A549 (cell line): ENCODE results near the gene TRIM56. TPM values are rescaled to one million over a fixed set of nuclear protein-coding genes. Genes with fewer than 3 reads are reported as not detected.
A peak's percentile ranks its signal among the peaks of the same experiment; 100 is the strongest.

Experiments used
- ATAC-seq, 2 experiments: fragments of 200-7000 bp in 1 of 2; fragments of >200 bp in 1 of 2; cut with Nextera tagmentation in 1 of 2; cut with Tn5 transposase in 1 of 2; 3 replicates each; pipeline versions ENCODE4 v1.8.0 to v1.9.1; 2018 to 2020; ENCODE audit warnings: mild to moderate bottlenecking in 1 of 2, moderate library complexity in 1 of 2
- CTCF ChIA-PET: fragments of 300-600 bp; sonication (Branson Sonifier 250); formaldehyde crosslinking; extraction: SDS; loops from one replicate; lab custom pipeline; 2021; ENCODE audit warnings: antibody characterized with exemption, inconsistent platforms; lab: Yijun Ruan, JAX
- POLR2A ChIA-PET: fragments of 350-600 bp; formaldehyde crosslinking; extraction: SDS; loops from one replicate; lab custom pipeline; 2021; ENCODE audit warnings: antibody characterized with exemption, inconsistent platforms; lab: Yijun Ruan, JAX
- DNase-seq, 2 experiments: peaks; one replicate each; pipeline versions ENCODE4 v3.0.0 to v3.0.0-alpha.2; 2011 to 2016; ENCODE audit warnings: low read depth in 1 of 2, low spot score in 1 of 2
- FAIRE-seq: peaks from 2 replicates; lab custom pipeline; 2011; peaks lifted over from hg19 to GRCh38; lab: Jason Lieb, UNC
- H3K27ac ChIP-seq, 2 experiments: fragments of >200 bp; sonication (Bioruptor Twin); formaldehyde crosslinking; 3 replicates each; pipeline ENCODE4 v1.5.1; 2016 to 2017
- H3K4me1 ChIP-seq: fragments of >200 bp; sonication (Bioruptor Twin); formaldehyde crosslinking; 3 replicates; pipeline ENCODE4 v1.6.1; 2016
- H3K4me2 ChIP-seq: fragments of >200 bp; sonication (Bioruptor Twin); formaldehyde crosslinking; 3 replicates; pipeline ENCODE4 v1.6.1; 2016
- H3K4me3 ChIP-seq: fragments of >200 bp; sonication (Bioruptor Twin); formaldehyde crosslinking; 3 replicates; pipeline ENCODE4 v1.5.1; 2016
- H3K9me3 ChIP-seq: fragments of >200 bp; sonication (Bioruptor Twin); formaldehyde crosslinking; 3 replicates; pipeline ENCODE4 v1.6.1; 2016
- CEBPB ChIP-seq, 2 experiments: fragments of >200 bp in 1 of 2; sonication (Bioruptor Twin) in 1 of 2; formaldehyde crosslinking in 1 of 2; IDR thresholded peaks; 2 replicates each; pipeline ENCODE4 v1.6.1; 2012 to 2016
- CHD4 ChIP-seq: fragments of 200-600 bp; sonication (generic); IDR thresholded peaks from 2 replicates; pipeline ENCODE4 v1.6.1; 2016; ENCODE audit warnings: antibody characterized with exemption, mild to moderate bottlenecking, borderline replicate concordance
- EHF ChIP-seq: fragments of 250-450 bp; sonication (Bioruptor Pico); IDR thresholded peaks from 2 replicates; pipeline ENCODE4 v1.5.0; 2020; ENCODE audit warnings: mild to moderate bottlenecking
- EP300 ChIP-seq, 2 experiments: fragments of >200 bp; sonication (Bioruptor Twin); formaldehyde crosslinking; IDR thresholded peaks; 2 replicates in 1 of 2; 3 replicates in 1 of 2; pipeline ENCODE4 v1.6.1; 2016 to 2017
- ESRRA ChIP-seq: fragments of 150-350 bp; IDR thresholded peaks from 2 replicates; pipeline ENCODE4 v1.6.1; 2014; ENCODE audit warnings: mild to moderate bottlenecking, low read length, borderline replicate concordance
- FOSB ChIP-seq: fragments of 250-450 bp; sonication (Bioruptor Pico); IDR thresholded peaks from 2 replicates; pipeline ENCODE4 v1.5.0; 2020; ENCODE audit warnings: mild to moderate bottlenecking, moderate library complexity
- FOSL2 ChIP-seq, 2 experiments: fragments of 450-650 bp in 1 of 2; fragments of >200 bp in 1 of 2; sonication (Bioruptor Twin) in 1 of 2; formaldehyde crosslinking; IDR thresholded peaks; 2 replicates each; pipeline versions ENCODE4 v1.5.0 to v1.6.1; 2016 to 2020; ENCODE audit warnings: mild to moderate bottlenecking in 1 of 2, moderate library complexity in 1 of 2
- GATA3 ChIP-seq: IDR thresholded peaks from 2 replicates; pipeline ENCODE4 v1.6.1; 2012; ENCODE audit warnings: borderline replicate concordance
- HDAC2 ChIP-seq: fragments of 200-600 bp; sonication (generic); IDR thresholded peaks from 2 replicates; pipeline ENCODE4 v1.6.1; 2016
- HEYL ChIP-seq: fragments of 250-450 bp; sonication (Bioruptor Pico); IDR thresholded peaks from 2 replicates; pipeline ENCODE4 v1.8.0; 2021; ENCODE audit warnings: mild to moderate bottlenecking, moderate library complexity
- HOXA7 ChIP-seq: fragments of 250-450 bp; sonication (Bioruptor Pico); IDR thresholded peaks from 2 replicates; pipeline ENCODE4 v1.5.0; 2020; ENCODE audit warnings: mild to moderate bottlenecking, moderate library complexity
- HOXB5 ChIP-seq: fragments of 250-450 bp; sonication (Bioruptor Pico); IDR thresholded peaks from 2 replicates; pipeline ENCODE4 v1.5.0; 2020; ENCODE audit warnings: mild to moderate bottlenecking, moderate library complexity
- KDM1A ChIP-seq: fragments of 200-600 bp; sonication (generic); IDR thresholded peaks from 2 replicates; pipeline ENCODE4 v1.6.1; 2016; ENCODE audit warnings: low read depth, mild to moderate bottlenecking
- KDM5A ChIP-seq: fragments of 200-600 bp; sonication (generic); IDR thresholded peaks from 2 replicates; pipeline ENCODE4 v1.6.1; 2016; ENCODE audit warnings: antibody characterized with exemption, mild to moderate bottlenecking
- MAFK ChIP-seq: fragments of 450-650 bp; IDR thresholded peaks from 2 replicates; pipeline ENCODE4 v1.6.1; 2014; ENCODE audit not compliant: partially characterized antibody
- POLR2AphosphoS2 ChIP-seq: conservative IDR thresholded peaks from 2 replicates; pipeline ENCODE4 v1.6.1; 2012; ENCODE audit warnings: low read length, improper control_type of control experiment, inconsistent platforms
- RARB ChIP-seq: fragments of 250-450 bp; sonication (Bioruptor Pico); IDR thresholded peaks from 2 replicates; pipeline ENCODE4 v1.8.0; 2021; ENCODE audit warnings: mild to moderate bottlenecking, moderate library complexity
- RCOR1 ChIP-seq: fragments of 150-350 bp; IDR thresholded peaks from 2 replicates; pipeline ENCODE4 v1.6.1; 2014; ENCODE audit warnings: antibody characterized with exemption, low read length, low read depth
- RFX5 ChIP-seq: fragments of 450-650 bp; IDR thresholded peaks from 2 replicates; pipeline ENCODE4 v1.7.1; 2014; ENCODE audit warnings: antibody characterized with exemption, mild to moderate bottlenecking, moderate library complexity
- SMC3 ChIP-seq: fragments of >200 bp; sonication (Bioruptor Twin); formaldehyde crosslinking; IDR thresholded peaks from 3 replicates; pipeline ENCODE4 v1.6.1; 2018; ENCODE audit warnings: inconsistent platforms
- SREBF2 ChIP-seq: fragments of 450-650 bp; IDR thresholded peaks from 2 replicates; pipeline ENCODE4 v1.6.1; 2014; ENCODE audit warnings: mild to moderate bottlenecking, moderate library complexity
- ZFP36 ChIP-seq: fragments of 450-650 bp; IDR thresholded peaks from 2 replicates; pipeline ENCODE4 v1.6.1; 2014; ENCODE audit warnings: borderline replicate concordance; ENCODE audit not compliant: partially characterized antibody
- WGBS: methylation state at CpG from one replicate; pipeline ENCODE4 v1.1.6; 2017; ENCODE audit errors: missing lambda C conversion rate; 5-methylcytosine and 5-hydroxymethylcytosine counted together
- polyA plus RNA-seq, 4 experiments: library from polyadenylated mRNA; depleted of rRNA in 3 of 4; stranded (reverse); fragments of >200 nt; fragmentation: RNase III in 1 of 4; extraction: RNeasy Plus Mini Kit Qiagen cat#74134 plus additional on column Dnase treatment in 1 of 4; gene quantifications; 2 replicates in 3 of 4; 3 replicates in 1 of 4; pipeline ENCODE4 v1.2.3, GENCODE V29; 2011 to 2017
- TF ChIP-seq, protein P1 (sequence below): fragments of 200-600 bp; sonication (generic); IDR thresholded peaks from 2 replicates; pipeline ENCODE4 v1.6.1; 2016; ENCODE audit warnings: antibody characterized with exemption, mild to moderate bottlenecking, moderate library complexity
- TF ChIP-seq, protein P2 (sequence below): fragments of >200 bp; sonication (Bioruptor Twin); formaldehyde crosslinking; IDR thresholded peaks from 3 replicates; pipeline ENCODE4 v1.6.1; 2016
- TF ChIP-seq, protein P3 (sequence below): fragments of >200 bp; sonication (Bioruptor Twin); formaldehyde crosslinking; IDR thresholded peaks from 2 replicates; pipeline ENCODE4 v1.6.1; 2016
- TF ChIP-seq, protein P4 (sequence below): fragments of >200 bp; sonication (Bioruptor Twin); formaldehyde crosslinking; IDR thresholded peaks from 3 replicates; pipeline ENCODE4 v1.5.1; 2016
- TF ChIP-seq, protein P5 (sequence below): IDR thresholded peaks from 2 replicates; pipeline ENCODE4 v1.6.1; 2012; ENCODE audit warnings: low read depth, borderline replicate concordance
- TF ChIP-seq, protein P6 (sequence below): fragments of 250-450 bp; sonication (Bioruptor Pico); IDR thresholded peaks from 2 replicates; pipeline ENCODE4 v1.5.0; 2021; ENCODE audit warnings: mild to moderate bottlenecking, moderate library complexity, borderline replicate concordance

The TRIM56 gene
- polyA plus RNA-seq, 2 of the 4 experiments (the other 2 are of a cell fraction), result 3.9 to 16.5 TPM

DNA sequence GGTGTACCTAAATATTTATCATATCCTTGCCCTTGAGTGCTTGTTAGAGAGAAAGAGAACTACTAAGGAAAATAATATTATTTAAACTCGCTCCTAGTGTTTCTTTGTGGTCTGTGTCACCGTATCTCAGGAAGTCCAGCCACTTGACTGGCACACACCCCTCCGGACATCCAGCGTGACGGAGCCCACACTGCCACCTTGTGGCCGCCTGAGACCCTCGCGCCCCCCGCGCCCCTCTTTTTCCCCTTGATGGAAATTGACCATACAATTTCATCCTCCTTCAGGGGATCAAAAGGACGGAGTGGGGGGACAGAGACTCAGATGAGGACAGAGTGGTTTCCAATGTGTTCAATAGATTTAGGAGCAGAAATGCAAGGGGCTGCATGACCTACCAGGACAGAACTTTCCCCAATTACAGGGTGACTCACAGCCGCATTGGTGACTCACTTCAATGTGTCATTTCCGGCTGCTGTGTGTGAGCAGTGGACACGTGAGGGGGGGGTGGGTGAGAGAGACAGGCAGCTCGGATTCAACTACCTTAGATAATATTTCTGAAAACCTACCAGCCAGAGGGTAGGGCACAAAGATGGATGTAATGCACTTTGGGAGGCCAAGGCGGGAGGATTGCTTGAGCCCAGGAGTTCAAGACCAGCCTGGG lies 53.1 kb downstream of the TRIM56 start (continued):
- TF ChIP-seq CEBPB (IDR thresholded peaks at IDR 0.05) (peak in 1 of 2 experiments; percentile 27; a peak in 1 of 4 replicates), ESRRA (no peak), RFX5 (no peak), EP300 (IDR thresholded peaks at IDR 0.05) (peak; percentile 28 to 65; a peak in 3 of 5 replicates), GATA3 (peak; percentile 84; the same call in 1 of the 2 replicates), SMC3 (peak; percentile 95), FOSL2 (IDR thresholded peaks at IDR 0.05) (peak; percentile 99), FOSL2 (CRISPR knock-in tag; IDR thresholded peaks at IDR 0.05) (peak; percentile 100), POLR2AphosphoS2 (no peak; the same call in 1 of the 2 replicates), FOSB (CRISPR knock-in tag) (peak; percentile 93), CHD4 (no peak), RCOR1 (no peak), KDM1A (no peak), MAFK (no peak), HDAC2 (no peak)
- TF ChIP-seq, protein P1, sequence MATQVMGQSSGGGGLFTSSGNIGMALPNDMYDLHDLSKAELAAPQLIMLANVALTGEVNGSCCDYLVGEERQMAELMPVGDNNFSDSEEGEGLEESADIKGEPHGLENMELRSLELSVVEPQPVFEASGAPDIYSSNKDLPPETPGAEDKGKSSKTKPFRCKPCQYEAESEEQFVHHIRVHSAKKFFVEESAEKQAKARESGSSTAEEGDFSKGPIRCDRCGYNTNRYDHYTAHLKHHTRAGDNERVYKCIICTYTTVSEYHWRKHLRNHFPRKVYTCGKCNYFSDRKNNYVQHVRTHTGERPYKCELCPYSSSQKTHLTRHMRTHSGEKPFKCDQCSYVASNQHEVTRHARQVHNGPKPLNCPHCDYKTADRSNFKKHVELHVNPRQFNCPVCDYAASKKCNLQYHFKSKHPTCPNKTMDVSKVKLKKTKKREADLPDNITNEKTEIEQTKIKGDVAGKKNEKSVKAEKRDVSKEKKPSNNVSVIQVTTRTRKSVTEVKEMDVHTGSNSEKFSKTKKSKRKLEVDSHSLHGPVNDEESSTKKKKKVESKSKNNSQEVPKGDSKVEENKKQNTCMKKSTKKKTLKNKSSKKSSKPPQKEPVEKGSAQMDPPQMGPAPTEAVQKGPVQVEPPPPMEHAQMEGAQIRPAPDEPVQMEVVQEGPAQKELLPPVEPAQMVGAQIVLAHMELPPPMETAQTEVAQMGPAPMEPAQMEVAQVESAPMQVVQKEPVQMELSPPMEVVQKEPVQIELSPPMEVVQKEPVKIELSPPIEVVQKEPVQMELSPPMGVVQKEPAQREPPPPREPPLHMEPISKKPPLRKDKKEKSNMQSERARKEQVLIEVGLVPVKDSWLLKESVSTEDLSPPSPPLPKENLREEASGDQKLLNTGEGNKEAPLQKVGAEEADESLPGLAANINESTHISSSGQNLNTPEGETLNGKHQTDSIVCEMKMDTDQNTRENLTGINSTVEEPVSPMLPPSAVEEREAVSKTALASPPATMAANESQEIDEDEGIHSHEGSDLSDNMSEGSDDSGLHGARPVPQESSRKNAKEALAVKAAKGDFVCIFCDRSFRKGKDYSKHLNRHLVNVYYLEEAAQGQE, result no peak
- TF ChIP-seq, protein P2, sequence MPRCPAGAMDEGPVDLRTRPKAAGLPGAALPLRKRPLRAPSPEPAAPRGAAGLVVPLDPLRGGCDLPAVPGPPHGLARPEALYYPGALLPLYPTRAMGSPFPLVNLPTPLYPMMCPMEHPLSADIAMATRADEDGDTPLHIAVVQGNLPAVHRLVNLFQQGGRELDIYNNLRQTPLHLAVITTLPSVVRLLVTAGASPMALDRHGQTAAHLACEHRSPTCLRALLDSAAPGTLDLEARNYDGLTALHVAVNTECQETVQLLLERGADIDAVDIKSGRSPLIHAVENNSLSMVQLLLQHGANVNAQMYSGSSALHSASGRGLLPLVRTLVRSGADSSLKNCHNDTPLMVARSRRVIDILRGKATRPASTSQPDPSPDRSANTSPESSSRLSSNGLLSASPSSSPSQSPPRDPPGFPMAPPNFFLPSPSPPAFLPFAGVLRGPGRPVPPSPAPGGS, result 0 out of 3 replicates have a peak, but pooled peaks have one; percentile 53
- TF ChIP-seq, protein P3, sequence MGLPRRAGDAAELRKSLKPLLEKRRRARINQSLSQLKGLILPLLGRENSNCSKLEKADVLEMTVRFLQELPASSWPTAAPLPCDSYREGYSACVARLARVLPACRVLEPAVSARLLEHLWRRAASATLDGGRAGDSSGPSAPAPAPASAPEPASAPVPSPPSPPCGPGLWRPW, result no peak
- TF ChIP-seq, protein P4, sequence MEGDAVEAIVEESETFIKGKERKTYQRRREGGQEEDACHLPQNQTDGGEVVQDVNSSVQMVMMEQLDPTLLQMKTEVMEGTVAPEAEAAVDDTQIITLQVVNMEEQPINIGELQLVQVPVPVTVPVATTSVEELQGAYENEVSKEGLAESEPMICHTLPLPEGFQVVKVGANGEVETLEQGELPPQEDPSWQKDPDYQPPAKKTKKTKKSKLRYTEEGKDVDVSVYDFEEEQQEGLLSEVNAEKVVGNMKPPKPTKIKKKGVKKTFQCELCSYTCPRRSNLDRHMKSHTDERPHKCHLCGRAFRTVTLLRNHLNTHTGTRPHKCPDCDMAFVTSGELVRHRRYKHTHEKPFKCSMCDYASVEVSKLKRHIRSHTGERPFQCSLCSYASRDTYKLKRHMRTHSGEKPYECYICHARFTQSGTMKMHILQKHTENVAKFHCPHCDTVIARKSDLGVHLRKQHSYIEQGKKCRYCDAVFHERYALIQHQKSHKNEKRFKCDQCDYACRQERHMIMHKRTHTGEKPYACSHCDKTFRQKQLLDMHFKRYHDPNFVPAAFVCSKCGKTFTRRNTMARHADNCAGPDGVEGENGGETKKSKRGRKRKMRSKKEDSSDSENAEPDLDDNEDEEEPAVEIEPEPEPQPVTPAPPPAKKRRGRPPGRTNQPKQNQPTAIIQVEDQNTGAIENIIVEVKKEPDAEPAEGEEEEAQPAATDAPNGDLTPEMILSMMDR, result peak; percentile 95
- TF ChIP-seq, protein P5, sequence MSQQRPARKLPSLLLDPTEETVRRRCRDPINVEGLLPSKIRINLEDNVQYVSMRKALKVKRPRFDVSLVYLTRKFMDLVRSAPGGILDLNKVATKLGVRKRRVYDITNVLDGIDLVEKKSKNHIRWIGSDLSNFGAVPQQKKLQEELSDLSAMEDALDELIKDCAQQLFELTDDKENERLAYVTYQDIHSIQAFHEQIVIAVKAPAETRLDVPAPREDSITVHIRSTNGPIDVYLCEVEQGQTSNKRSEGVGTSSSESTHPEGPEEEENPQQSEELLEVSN, result peak; percentile 40; the same call in 1 of the 2 replicates
- TF ChIP-seq, all 56 proteins: peak for 22

DNA sequence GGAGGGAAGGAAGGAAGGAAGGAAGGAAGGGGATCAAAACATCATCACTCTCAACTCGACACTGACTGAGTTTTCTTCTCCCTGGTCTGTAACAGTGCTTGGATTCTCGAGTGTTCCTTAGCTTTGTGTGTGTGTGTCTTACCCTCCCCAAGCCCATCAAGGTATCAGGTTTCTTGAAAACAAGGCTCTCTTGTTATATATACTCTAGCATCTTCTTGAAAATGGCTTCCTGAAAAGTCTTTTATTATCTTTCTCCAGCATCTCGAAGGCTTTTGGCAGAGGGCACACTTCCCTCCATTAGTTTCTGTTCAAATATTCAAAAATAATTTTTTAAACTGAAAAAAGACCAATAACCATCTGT lies 55.0 kb downstream of the TRIM56 start:
- no peak overlapping the region for H3K4me2 ChIP-seq
- no peaks in the 10 kb centered on the region for H3K9me3 ChIP-seq
- DNase-seq (no peak), FAIRE-seq (no peak), ATAC-seq (peak in 1 of 2 experiments; percentile 11; a peak in 3 of 6 replicates)
- 40% methylated on average over 3 of the region's 3 CpGs for WGBS
- no peak overlapping the region for H3K4me3 ChIP-seq
- peak overlapping the region; percentile 14 to 88; a peak in 5 of 6 replicates for H3K27ac ChIP-seq
- peaks cover 44% of the 10 kb centered on the region for H3K4me1 ChIP-seq
- POLR2A ChIA-PET, result interaction anchor here (0.7 kb wide), 1 partner anchor 14 kb away, joined by 3 read pairs; no protein-coding TSS in a partner anchor
- CTCF ChIA-PET, result interaction anchor here (0.8 to 32.8 kb wide), 12 partner anchors 18 to 246 kb away, joined by 3 to 600 read pairs (median 4); partner anchors contain the start of genes AP1S1 and VGF
- TF ChIP-seq HOXB5 (CRISPR knock-in tag), result no peak
- no peak for TF ChIP-seq SREBF2
- TF ChIP-seq CHD4, result no peak
- 0 out of 2 replicates have a peak, but pooled peaks have one; percentile 61 for TF ChIP-seq HOXA7 (CRISPR knock-in tag)
- TF ChIP-seq ZFP36, result no peak
- TF ChIP-seq FOSB (CRISPR knock-in tag), result 0 out of 2 replicates have a peak, but pooled peaks have one; percentile 13
- no peak for TF ChIP-seq KDM5A
- TF ChIP-seq ESRRA, result no peak
- TF ChIP-seq KDM1A, result no peak
- no peak for TF ChIP-seq HEYL
- peak; percentile 24; the same call in 1 of the 2 replicates for TF ChIP-seq RARB (CRISPR knock-in tag)
- TF ChIP-seq, protein P6, sequence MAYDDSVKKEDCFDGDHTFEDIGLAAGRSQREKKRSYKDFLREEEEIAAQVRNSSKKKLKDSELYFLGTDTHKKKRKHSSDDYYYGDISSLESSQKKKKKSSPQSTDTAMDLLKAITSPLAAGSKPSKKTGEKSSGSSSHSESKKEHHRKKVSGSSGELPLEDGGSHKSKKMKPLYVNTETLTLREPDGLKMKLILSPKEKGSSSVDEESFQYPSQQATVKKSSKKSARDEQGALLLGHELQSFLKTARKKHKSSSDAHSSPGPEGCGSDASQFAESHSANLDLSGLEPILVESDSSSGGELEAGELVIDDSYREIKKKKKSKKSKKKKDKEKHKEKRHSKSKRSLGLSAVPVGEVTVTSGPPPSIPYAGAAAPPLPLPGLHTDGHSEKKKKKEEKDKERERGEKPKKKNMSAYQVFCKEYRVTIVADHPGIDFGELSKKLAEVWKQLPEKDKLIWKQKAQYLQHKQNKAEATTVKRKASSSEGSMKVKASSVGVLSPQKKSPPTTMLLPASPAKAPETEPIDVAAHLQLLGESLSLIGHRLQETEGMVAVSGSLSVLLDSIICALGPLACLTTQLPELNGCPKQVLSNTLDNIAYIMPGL, result no peak
- TF ChIP-seq EHF, result no peak
- no peak for TF ChIP-seq MAFK
